ENCODE data around the gene CLEC3A.

CLEC3A gene

GRCh38 chr16:78022347-78023060 lies at the start of gene CLEC3A:
TSS of gene CLEC3A (plus strand) at chr16:78022548. CDS start at chr16:78022627, 79 bp downstream.
- Mint-ChIP-seq H3K27me3 (ENCODE audit: low read depth) (peaks cover 30% of the 10 kb centered on the region), H3K9me3 (no peaks in the 10 kb centered on the region), H3K4me1 (no peaks in the 10 kb centered on the region), H3K4me3 (no peak within 1 kb of the TSS), H3K36me3 (ENCODE audit: low read depth) (no peaks in the 10 kb centered on the region), H3K27ac (no peak within 1 kb of the TSS)
- TF ChIP-seq CTCF (IDR thresholded peaks at IDR 0.05; ENCODE audit: unreplicated experiment in 3 of 3): no peak

GRCh38 chr16:77974883-77975282 lies 47.5 kb upstream of the CLEC3A start:
- H3K36me3 Mint-ChIP-seq (ENCODE audit: low read depth): no peaks in the 10 kb centered on the region
- no peaks in the 10 kb centered on the region for H3K9me3 Mint-ChIP-seq
- peaks cover 40% of the 10 kb centered on the region for H3K27me3 Mint-ChIP-seq (ENCODE audit: low read depth)
- no peak overlapping the region for H3K4me3 Mint-ChIP-seq
- no peaks in the 10 kb centered on the region for H3K4me1 Mint-ChIP-seq
- no peak for TF ChIP-seq CTCF (IDR thresholded peaks at IDR 0.05; ENCODE audit: unreplicated experiment in 3 of 3)
- H3K27ac Mint-ChIP-seq: no peak overlapping the region

- Mint-ChIP-seq H3K27me3 (ENCODE audit: low read depth) (peaks cover 40% of the 10 kb centered on the region), H3K36me3 (ENCODE audit: low read depth) (no peaks in the 10 kb centered on the region), H3K4me1 (no peaks in the 10 kb centered on the region), H3K9me3 (no peaks in the 10 kb centered on the region), H3K4me3 (no peak overlapping the region), H3K27ac (no peak overlapping the region)
- TF ChIP-seq CTCF (IDR thresholded peaks at IDR 0.05; ENCODE audit: unreplicated experiment in 3 of 3): no peak
These were observed 46.4 kb upstream of the CLEC3A start for GRCh38 chr16:77975942-77976341.

GRCh38 chr16:77977339-77977738 lies 45.0 kb upstream of the CLEC3A start:
- Mint-ChIP-seq H3K36me3 (ENCODE audit: low read depth) (no peaks in the 10 kb centered on the region), H3K27ac (no peak overlapping the region), H3K4me3 (no peak overlapping the region), H3K9me3 (no peaks in the 10 kb centered on the region), H3K4me1 (no peaks in the 10 kb centered on the region), H3K27me3 (ENCODE audit: low read depth) (peaks cover 38% of the 10 kb centered on the region)
- no peak for TF ChIP-seq CTCF (IDR thresholded peaks at IDR 0.05; ENCODE audit: unreplicated experiment in 3 of 3)

- Mint-ChIP-seq H3K4me3 (no peak overlapping the region), H3K9me3 (no peaks in the 10 kb centered on the region), H3K27ac (no peak overlapping the region), H3K4me1 (peaks cover 7% of the 10 kb centered on the region), H3K36me3 (ENCODE audit: low read depth) (no peaks in the 10 kb centered on the region), H3K27me3 (ENCODE audit: low read depth) (peaks cover 17% of the 10 kb centered on the region)
- no peak for TF ChIP-seq CTCF (IDR thresholded peaks at IDR 0.05; ENCODE audit: unreplicated experiment in 3 of 3)
These were observed 37.2 kb upstream of the CLEC3A start for GRCh38 chr16:77985111-77985510.
